ENCODE data around the gene REV3L. TPM values are rescaled to one million over a fixed set of nuclear protein-coding genes. Genes with fewer than 3 reads are reported as not detected.

REV3L gene
- total RNA-seq, 1 experiment from 2014 or later = 5.3 TPM

- Histone ChIP-seq H3K4me2 (ENCODE audit: insufficient read depth, insufficient read length, low read length) (no peak overlapping the region), H3K4ac (ENCODE audit: low read depth, low read length) (no peak overlapping the region), H3K79me2 (ENCODE audit: insufficient read depth, low read length) (no peaks in the 10 kb centered on the region)
These were observed 37.2 kb downstream of the REV3L start for GRCh38 chr6:111445861-111446267.

More at GRCh38 chr6:111445861-111446267, 37.2 kb downstream of the REV3L start:
- Histone ChIP-seq H2AK5ac (ENCODE audit: insufficient read length, low read length) (no peak overlapping the region), H3K9ac (ENCODE audit: extremely low read depth, insufficient read length, low read length) (no peak overlapping the region), H3K27me3 (ENCODE audit: insufficient read depth, low read length) (no peaks in the 10 kb centered on the region; the same call in 1 of the 2 replicates), H4K20me1 (ENCODE audit: control insufficient read depth, insufficient read depth, insufficient read length) (no peaks in the 10 kb centered on the region), H2BK12ac (ENCODE audit: insufficient read length, low read depth, low read length) (no peak overlapping the region), H3K14ac (ENCODE audit: insufficient read depth, low read length) (no peak overlapping the region), H4K91ac (ENCODE audit: insufficient read length, low read depth, low read length) (no peak overlapping the region), H2BK5ac (ENCODE audit: insufficient read length, low read length) (no peak overlapping the region), H2BK20ac (ENCODE audit: low read depth, low read length, poor library complexity, severe bottlenecking) (no peak overlapping the region), H3K9me3 (ENCODE audit: control insufficient read depth, low read depth, low read length) (no peaks in the 10 kb centered on the region), H3K23me2 (ENCODE audit: insufficient read length, low read depth, low read length, poor library complexity, severe bottlenecking) (no peaks in the 10 kb centered on the region), H4K5ac (ENCODE audit: insufficient read length, low read depth, low read length) (no peak overlapping the region), H2BK120ac (ENCODE audit: low read depth, low read length, poor library complexity, severe bottlenecking) (no peak overlapping the region), H3K27ac (ENCODE audit: insufficient read length, low read depth, low read length) (no peak overlapping the region), H4K8ac (replicated peaks; ENCODE audit: insufficient read length, low read depth, low read length) (no peak overlapping the region), H3T11ph (ENCODE audit: low read length) (no peak overlapping the region), H3K79me1 (ENCODE audit: insufficient read depth, low read depth, low read length, poor library complexity, severe bottlenecking) (no peaks in the 10 kb centered on the region), H3K4me1 (ENCODE audit: insufficient read depth, low read length) (no peaks in the 10 kb centered on the region), H2AFZ (ENCODE audit: low read length) (no peak overlapping the region), H3K18ac (ENCODE audit: insufficient read length, low read depth, low read length) (no peak overlapping the region), H2BK15ac (ENCODE audit: low read depth, low read length) (no peak overlapping the region), H3K23ac (ENCODE audit: insufficient read length, low read depth, low read length) (no peak overlapping the region), H3K56ac (ENCODE audit: insufficient read length, low read depth, low read length) (no peak overlapping the region)
- H3K4me1 Mint-ChIP-seq = peaks cover 7% of the 10 kb centered on the region in 2 experiments; a peak in 1 of 4 replicates
- H3K4me3 Mint-ChIP-seq = no peak overlapping the region
- TF ChIP-seq CTCF (conservative IDR thresholded peaks at IDR 0.05) = no peak
- no peak for DNase-seq
- H3K9me3 Mint-ChIP-seq = no peaks in the 10 kb centered on the region
- peaks cover 7% of the 10 kb centered on the region; the same call in 1 of the 2 replicates for H3K27me3 Mint-ChIP-seq (ENCODE audit: low read depth)
- no peaks in the 10 kb centered on the region for H3K36me3 Mint-ChIP-seq (ENCODE audit: insufficient read depth in 1 of 3, low read depth in 3 of 3)
- no peak overlapping the region for H3K27ac Mint-ChIP-seq

All from H9 (cell line).